ENCODE data around the gene APOC3. TPM values are rescaled to one million over a fixed set of nuclear protein-coding genes. Genes with fewer than 3 reads are reported as not detected.

APOC3 gene
- total RNA-seq, 1 experiment from 2014 or later = not detected

- no peak overlapping the region for H4K91ac ChIP-seq (ENCODE audit: insufficient read length, low read depth, low read length)
- no peak overlapping the region for H3K18ac ChIP-seq (ENCODE audit: insufficient read length, low read depth, low read length)
- no peak for TF ChIP-seq CTCF (conservative IDR thresholded peaks at IDR 0.05)
- H3K23ac ChIP-seq (ENCODE audit: insufficient read length, low read depth, low read length) = no peak overlapping the region
- no peak overlapping the region for H3K27ac ChIP-seq (ENCODE audit: insufficient read length, low read depth, low read length)
- no peaks in the 10 kb centered on the region; the same call in 1 of the 2 replicates for H3K4me1 ChIP-seq (ENCODE audit: insufficient read depth, low read length)
- H3K56ac ChIP-seq (ENCODE audit: insufficient read length, low read depth, low read length) = no peak overlapping the region
- no peak overlapping the region for H3K4me2 ChIP-seq (ENCODE audit: insufficient read depth, insufficient read length, low read length)
- no peak overlapping the region for H3K14ac ChIP-seq (ENCODE audit: insufficient read depth, low read length)
- H3K4me1 Mint-ChIP-seq = peaks cover 5 to 12% of the 10 kb centered on the region in 2 experiments
- H3K27me3 Mint-ChIP-seq (ENCODE audit: low read depth) = peaks cover 10% of the 10 kb centered on the region
- no peak overlapping the region for H2BK20ac ChIP-seq (ENCODE audit: low read depth, low read length, poor library complexity, severe bottlenecking)
- H3K27ac Mint-ChIP-seq = no peak overlapping the region; a peak in 1 of 7 replicates
- H2AFZ ChIP-seq (ENCODE audit: low read length) = no peak overlapping the region
- H3K9ac ChIP-seq (ENCODE audit: extremely low read depth, insufficient read length, low read length) = no peak overlapping the region
- no peaks in the 10 kb centered on the region for H3K9me3 ChIP-seq (ENCODE audit: control insufficient read depth, low read depth, low read length)
- H2BK5ac ChIP-seq (ENCODE audit: insufficient read length, low read length) = no peak overlapping the region
- no peak overlapping the region for H4K5ac ChIP-seq (ENCODE audit: insufficient read length, low read depth, low read length)
- H3K4ac ChIP-seq (ENCODE audit: low read depth, low read length) = no peak overlapping the region
- no peaks in the 10 kb centered on the region for H4K20me1 ChIP-seq (ENCODE audit: control insufficient read depth, insufficient read depth, insufficient read length)
- no peak overlapping the region for H3K4me3 Mint-ChIP-seq
- H2BK15ac ChIP-seq (ENCODE audit: low read depth, low read length) = no peak overlapping the region
- no peak overlapping the region for H2AK5ac ChIP-seq (ENCODE audit: insufficient read length, low read length)
- no peak overlapping the region for H4K8ac ChIP-seq (replicated peaks; ENCODE audit: insufficient read length, low read depth, low read length)
- no peak for DNase-seq
- H3K27me3 ChIP-seq (ENCODE audit: insufficient read depth, low read length) = no peaks in the 10 kb centered on the region
- no CpG with 5 or more reads among the region's 5 CpGs for WGBS (ENCODE audit: extremely low coverage, insufficient read length, low lambda C conversion rate)
- no peaks in the 10 kb centered on the region for H3K79me1 ChIP-seq (ENCODE audit: insufficient read depth, low read depth, low read length, poor library complexity, severe bottlenecking)
- H3K36me3 Mint-ChIP-seq (ENCODE audit: insufficient read depth in 1 of 3, low read depth in 3 of 3) = no peaks in the 10 kb centered on the region
- no peak overlapping the region for H2BK120ac ChIP-seq (ENCODE audit: low read depth, low read length, poor library complexity, severe bottlenecking)
- H3K9me3 Mint-ChIP-seq = no peaks in the 10 kb centered on the region
- H2BK12ac ChIP-seq (ENCODE audit: insufficient read length, low read depth, low read length) = no peak overlapping the region
- H3K79me2 ChIP-seq (ENCODE audit: insufficient read depth, low read length) = no peaks in the 10 kb centered on the region
- no peaks in the 10 kb centered on the region for H3K23me2 ChIP-seq (ENCODE audit: insufficient read length, low read depth, low read length, poor library complexity, severe bottlenecking)
- no peak overlapping the region for H3T11ph ChIP-seq (ENCODE audit: low read length)
Measured at GRCh38 chr11:116825434-116825833, 4.3 kb upstream of the APOC3 start.
